OCI-LY7 (cell line): ENCODE data around the gene TIMP3.

Experiments used
- EZH2phosphoT487 ChIP-seq: fragments of 200-600 bp; sonication (generic); IDR thresholded peaks from 2 replicates; pipeline ENCODE4 v1.6.1; 2018; ENCODE audit warnings: low read depth, borderline replicate concordance, mild to moderate bottlenecking, mixed run types, antibody characterized with exemption, low read length, moderate library complexity, mixed read lengths
- TF ChIP-seq, protein P1 (sequence below): fragments of 200-600 bp; sonication (generic); conservative IDR thresholded peaks from 2 replicates; pipeline ENCODE4 v1.5.1; 2014; ENCODE audit warnings: mild to moderate bottlenecking, antibody characterized with exemption, low read length, moderate library complexity, mixed read lengths

DNA sequence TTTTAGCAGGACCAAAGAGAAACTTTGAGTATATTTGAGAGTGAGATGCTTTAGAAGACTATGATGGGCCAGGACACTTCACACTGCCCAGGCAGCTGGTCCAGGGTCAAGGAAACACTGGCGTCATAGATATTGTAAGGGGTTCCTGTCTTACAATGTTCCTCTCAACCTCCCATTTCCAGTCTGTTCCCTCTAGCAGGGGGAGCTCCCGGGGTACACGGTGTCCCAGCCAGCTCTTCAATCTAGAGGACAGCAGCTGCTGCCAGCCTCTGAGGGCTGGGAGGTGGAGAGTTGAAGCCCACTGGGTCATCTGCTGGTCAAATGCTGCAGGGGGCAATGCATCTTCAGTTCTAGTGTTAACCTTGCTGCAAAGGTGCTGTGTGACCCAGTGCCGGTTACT, 40.7 kb upstream of the TIMP3 start:
- TF ChIP-seq, protein P1, sequence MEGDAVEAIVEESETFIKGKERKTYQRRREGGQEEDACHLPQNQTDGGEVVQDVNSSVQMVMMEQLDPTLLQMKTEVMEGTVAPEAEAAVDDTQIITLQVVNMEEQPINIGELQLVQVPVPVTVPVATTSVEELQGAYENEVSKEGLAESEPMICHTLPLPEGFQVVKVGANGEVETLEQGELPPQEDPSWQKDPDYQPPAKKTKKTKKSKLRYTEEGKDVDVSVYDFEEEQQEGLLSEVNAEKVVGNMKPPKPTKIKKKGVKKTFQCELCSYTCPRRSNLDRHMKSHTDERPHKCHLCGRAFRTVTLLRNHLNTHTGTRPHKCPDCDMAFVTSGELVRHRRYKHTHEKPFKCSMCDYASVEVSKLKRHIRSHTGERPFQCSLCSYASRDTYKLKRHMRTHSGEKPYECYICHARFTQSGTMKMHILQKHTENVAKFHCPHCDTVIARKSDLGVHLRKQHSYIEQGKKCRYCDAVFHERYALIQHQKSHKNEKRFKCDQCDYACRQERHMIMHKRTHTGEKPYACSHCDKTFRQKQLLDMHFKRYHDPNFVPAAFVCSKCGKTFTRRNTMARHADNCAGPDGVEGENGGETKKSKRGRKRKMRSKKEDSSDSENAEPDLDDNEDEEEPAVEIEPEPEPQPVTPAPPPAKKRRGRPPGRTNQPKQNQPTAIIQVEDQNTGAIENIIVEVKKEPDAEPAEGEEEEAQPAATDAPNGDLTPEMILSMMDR, result no peak
- TF ChIP-seq EZH2phosphoT487, result no peak
